ENCODE measurements around the gene TJAP1.
A peak's percentile ranks its signal among the peaks of the same experiment; 100 is the strongest.
"Not testable (repeated sequence)": the region's sequence is repeated elsewhere in the genome, so short reads cannot be mapped to it uniquely, and the experiment has no call there.

TJAP1 gene

DNA sequence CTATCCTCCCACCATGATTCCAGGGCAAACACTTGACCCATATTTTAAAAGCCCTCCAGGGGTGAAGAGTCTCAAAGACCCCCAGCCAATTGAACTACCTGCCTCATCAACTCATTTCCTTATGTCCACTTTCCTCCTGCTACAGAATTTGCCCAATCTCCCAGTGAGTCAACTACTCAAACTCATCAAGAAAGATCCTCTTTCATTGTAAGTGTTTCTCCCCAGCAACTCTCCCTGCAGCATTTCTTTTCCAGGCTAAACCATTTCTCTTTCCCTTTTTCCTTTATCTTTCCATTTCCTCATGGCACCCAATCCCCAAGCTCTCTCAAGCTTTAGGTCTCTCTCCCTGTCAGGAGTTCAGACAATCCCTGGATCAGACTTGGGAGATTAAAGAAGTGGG, 23.5 kb upstream of the TJAP1 start:
- DNase-seq, result no peak

- no peak for DNase-seq
These were observed 23.1 kb upstream of the TJAP1 start for GRCh38 chr6:43454290-43454695.

GRCh38 chr6:43454696-43455530, 22.5 kb upstream of the TJAP1 start:
- DNase-seq, result peak; percentile 53

GRCh38 chr6:43455531-43456428, 21.6 kb upstream of the TJAP1 start, which contains the start of gene DLK2:
TSS of gene DLK2 (minus strand) at chr6:43455548. CDS start at chr6:43454825, 723 bp downstream.
- DNase-seq, result no peak

DNA sequence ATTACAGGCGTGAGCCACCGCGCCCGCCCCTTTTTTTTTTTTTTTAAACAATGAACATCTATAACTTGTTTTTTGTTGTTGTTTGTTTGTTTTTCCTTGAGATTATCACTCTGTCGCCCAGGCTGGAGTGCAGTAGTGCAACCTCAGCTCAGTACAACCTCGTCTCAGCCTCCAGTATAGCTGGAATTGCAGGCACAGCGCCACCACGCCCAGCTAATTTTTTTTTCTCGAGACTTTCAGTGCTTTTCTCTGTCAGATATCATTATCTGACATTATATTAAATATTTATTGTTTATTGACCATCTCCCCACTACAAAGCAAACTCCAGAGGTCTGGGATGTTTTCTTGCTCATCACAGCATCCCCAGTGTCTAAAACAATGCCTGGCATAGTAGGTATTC, 19.7 kb upstream of the TJAP1 start:
- DNase-seq, result no peak

DNA sequence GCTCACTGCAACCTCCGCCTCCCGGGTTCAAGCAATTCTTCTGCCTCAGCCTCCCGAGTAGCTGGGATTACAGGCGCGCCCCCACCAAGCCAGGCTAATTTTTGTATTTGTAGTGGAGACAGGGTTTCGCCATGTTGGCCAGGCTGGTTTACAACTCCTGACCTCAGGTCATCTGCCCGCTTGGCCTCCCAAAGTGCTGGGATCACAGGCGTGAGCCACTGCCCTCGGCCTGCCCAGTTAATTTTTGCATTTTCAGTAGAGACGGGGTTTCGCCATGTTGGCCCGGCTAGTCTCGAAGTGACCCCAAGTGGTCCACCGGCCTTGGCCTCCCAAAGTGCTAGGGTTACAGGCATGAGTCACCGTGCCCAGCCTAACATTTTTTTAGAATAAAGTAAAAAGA, 19.2 kb upstream of the TJAP1 start:
- not testable (repeated sequence) for DNase-seq

DNA sequence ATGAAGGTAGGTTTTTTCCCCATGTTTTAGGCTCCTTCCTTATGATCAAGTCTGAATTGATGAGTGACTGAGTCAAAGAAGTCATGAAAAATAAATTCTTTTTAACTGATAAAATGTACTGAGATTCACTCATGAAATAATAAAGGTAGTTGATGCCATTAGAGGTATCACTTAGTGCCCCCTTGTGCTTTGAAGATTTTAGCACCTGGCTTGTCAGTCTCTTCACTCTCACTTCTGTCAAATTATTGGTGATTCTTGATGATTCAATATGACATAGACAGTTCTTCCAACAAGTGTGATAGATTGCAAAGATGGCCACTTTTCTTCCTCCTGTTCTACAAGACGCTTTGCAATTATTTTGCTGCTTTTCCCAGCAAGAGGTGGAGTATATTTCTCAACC, 17.8 kb upstream of the TJAP1 start:
- no peak for DNase-seq

- no peak for DNase-seq
These were observed 17.3 kb upstream of the TJAP1 start for GRCh38 chr6:43460032-43460431.

DNA sequence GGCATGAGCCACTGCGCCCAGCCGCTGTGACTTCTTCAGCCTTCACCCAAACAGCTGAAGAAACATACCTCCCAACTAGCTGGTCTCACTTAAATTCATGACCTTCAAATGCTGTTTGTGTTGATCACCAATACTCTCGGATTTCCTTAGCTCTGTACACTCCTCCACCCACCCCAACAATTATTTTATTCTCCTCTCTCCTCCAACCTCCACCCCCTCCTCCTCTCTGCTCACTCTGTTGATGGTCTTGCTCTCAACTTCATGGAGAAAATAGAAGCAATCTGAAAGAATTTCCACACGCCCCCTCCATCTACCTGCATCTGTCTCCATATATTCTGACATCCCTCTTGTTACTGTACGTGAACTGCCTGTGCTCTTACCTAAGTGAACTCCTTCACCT, 15.4 kb upstream of the TJAP1 start:
- DNase-seq, result no peak

DNA sequence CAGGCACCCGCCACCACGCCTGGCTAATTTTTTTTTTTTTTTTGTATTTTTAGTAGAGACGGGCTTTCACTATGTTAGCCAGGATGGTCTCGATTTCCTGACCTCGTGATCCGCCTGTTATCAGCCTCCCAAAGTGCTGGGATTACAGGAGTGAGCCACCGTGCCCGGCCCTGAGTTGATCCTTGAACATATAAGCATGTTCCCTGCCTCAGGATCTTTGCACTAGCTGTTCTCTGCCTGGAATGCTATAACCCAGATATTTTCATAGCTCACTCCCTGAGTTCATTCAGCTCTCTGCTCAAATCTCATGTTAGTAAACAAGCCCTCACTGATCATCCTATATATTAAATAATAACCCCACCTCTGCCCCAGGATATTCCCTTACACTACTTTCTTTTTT, 13.0 kb upstream of the TJAP1 start:
- no peak for DNase-seq

DNA sequence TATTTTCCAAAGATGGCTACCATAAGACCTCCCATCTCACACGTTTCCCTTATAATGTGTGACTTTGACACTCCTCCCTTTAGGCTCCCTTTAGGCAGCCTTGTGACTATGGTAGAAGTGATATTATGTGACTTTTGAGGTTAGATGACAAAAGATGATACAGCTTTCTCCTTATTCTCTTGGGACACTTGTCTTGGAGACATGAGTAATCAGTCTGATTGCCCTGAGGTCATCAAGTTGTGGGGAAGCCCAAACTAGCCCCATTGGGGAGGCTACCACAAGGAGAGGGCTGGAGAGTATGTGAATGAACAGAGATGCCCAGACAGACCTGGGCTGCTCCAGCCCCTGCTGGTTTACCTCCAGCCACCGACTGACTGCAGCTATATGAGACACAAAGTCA, 11.4 kb upstream of the TJAP1 start:
- DNase-seq, result no peak

- DNase-seq, result not testable (repeated sequence)
These were observed 10.1 kb upstream of the TJAP1 start for GRCh38 chr6:43467265-43467664.

- DNase-seq, result no peak
These were observed 9.6 kb upstream of the TJAP1 start for GRCh38 chr6:43467752-43468151.

DNA sequence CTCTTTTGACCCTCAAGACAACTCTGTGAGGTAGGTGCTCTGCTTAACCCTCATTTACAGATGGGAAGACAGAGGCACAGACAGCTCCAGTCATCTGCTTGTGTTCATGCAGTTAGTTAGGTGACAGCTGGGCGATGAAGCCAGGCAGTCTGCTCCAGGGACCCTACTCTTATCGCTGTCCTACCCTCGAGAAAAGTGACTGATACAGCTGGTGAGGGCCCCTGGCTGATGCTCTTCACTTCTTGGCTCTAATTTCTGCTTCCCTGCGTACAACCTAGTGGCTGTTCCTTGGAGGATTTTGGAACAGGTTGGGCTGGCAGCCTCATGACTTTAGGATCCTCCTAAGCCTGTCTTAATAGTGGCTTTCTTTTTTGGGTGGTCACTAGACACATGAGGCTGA, 9.1 kb upstream of the TJAP1 start:
- no peak for DNase-seq

DNA sequence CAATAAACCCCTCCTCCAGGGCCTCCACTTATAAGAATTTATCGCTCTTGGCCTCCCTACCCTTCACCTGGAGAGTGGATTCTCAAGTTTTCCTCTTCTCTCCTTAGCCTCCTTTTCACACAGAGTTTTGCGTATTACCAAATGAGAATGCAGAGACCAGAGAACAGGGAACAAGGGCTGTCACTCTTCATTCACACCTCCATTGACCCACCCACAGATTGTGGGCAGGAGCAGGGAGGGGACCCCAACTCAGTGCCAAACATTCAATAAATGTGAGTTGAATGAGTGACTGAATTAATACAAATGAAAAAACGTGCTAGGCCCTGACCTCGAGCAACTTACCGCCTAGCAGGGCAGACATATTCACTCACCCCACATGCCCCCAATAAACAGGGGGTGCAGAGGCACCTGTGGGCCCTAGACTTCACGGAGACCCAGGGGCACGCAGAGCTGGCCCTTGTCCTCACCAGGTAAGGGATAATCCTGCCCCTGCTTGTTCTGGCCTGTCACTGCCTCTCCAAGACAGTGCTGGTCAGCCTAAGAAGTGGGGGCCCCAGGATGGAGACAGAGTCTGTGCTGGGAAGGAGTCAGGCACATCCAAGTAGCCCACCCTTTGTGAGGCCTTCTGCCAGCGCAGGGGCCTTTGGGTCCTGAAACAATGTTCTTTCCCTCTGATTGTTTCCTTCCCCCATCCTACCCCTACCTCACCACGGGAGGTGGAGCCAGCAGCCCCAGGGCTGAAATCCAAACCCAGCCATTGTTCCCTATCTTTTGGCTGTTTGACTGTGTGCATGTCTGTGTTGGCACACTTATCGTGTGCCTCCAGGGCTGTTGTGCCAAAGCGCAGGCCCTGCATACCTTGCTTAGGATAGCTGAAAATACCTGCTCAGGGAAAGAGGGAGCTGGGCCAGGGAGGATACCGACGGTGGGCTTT, 8.4 kb upstream of the TJAP1 start:
- no peak for DNase-seq

GRCh38 chr6:43469947-43470346, 7.4 kb upstream of the TJAP1 start:
- DNase-seq, result no peak

GRCh38 chr6:43471399-43471798, 6.0 kb upstream of the TJAP1 start:
- DNase-seq, result no peak

DNA sequence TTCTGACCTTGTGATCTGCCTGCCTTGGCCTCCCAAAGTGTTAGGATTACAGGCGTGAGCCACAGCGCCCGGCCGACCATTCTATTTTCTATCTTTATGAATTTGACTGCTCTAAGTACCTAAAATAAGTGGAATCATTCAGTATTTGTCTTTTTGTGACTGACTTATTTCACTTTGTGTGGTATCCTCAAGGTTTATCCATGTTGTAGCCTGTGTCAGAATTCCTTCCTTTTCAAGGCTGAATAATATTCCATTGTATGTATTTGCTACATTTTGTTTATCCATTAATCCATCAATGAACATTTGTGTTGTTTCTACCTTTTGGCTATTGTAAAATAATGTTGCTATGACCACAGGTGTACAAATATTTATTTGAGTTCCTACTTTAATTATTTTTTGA, 4.9 kb upstream of the TJAP1 start:
- no peak for DNase-seq

DNA sequence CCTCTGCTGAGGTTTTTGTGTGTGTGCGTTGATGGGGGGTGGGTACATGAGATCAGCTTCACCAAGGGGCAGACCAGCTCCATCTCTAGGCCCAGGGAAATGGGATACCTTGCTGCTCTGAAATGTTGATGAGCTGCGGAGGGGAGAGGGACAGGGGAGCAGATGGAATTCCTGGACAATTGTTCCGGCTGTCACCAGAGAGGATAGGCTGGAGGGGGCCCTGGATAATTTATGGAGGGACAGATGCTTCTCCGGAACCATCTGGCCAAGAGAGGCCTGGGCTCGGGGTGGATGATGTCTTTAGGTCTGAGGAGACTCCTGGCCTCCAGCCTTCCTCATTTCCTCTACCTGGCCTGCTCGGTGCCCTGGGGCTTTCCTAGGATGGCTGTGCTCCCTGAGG, 1.9 kb upstream of the TJAP1 start:
- no peak for DNase-seq

DNA sequence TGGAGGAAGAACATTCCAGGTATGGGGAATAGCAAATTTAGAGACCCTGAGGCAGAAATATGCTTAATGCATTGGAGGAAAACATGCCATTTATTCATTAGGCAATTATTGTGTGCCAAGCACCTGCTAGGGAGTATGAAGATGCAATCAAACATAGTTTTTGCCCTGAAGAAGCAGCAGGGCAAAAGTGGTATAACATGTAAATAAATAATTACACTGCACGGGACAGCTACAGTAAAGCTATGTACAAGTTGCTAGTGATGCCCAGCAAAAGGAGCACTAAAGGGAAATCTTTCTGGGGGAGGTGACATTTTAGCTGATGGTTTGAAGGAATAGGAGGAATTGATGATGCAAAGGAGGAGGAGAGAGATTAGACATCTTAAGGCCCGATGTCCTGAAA, 624 bp upstream of the TJAP1 start:
- no peak for DNase-seq

DNA sequence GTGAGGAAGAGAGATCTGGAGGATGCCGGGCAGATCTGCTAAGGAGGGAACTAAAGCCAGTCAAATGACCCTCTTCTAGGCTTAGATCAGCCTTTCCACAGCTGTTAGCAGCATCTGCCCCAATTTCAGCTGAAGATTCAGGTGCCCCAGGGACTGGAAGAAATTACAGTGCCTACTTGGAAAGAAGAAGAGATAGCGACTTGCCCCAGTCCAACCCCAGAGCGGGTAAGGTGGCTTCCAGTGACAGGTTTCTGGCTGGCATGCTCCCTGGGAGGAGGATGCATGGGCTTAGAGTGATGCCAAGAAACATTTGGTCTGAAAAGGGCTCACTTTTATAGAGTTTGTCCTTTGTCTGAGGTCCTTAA, 620 bp downstream of the TJAP1 start:
- no peak for DNase-seq

DNA sequence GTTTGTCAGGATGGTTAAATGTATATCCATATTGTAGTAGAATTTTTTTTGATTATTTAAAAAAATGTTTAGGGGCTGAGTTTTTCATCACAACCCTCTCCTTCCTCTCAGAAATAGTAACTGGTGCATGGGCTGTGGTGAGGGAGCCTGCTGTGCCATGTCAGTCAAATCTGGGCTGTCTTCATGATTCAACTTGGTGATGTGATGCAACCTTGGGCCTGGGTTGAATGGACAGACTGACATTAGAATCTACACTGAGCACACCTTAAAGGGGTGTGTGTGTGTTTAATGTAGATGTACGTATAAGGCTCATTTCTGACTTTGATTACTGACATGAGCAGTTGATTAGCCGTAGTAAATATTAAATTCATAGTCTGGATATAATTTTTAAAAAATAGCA, 3.7 kb downstream of the TJAP1 start:
- DNase-seq, result no peak

All from SHP77 treated with DMSO at 0.1 percent for 48 hours (cell line).